Measurements from ENCODE around the gene CAPN9. TPM values are rescaled to one million over a fixed set of nuclear protein-coding genes. Genes with fewer than 3 reads are reported as not detected.

Gene CAPN9
- total RNA-seq, 1 donor from 2014 or later = not detected

Small RNA genes within 50 kb of the gene (small RNA-seq; reads per million reads assigned to genes)
- gene RNA5SP79 (ENCODE audit: low replicate concordance) = not detected

Other genes starting within 250 kb of the CAPN9 start
- gene COG2, start 104.9 kb upstream of the CAPN9 start, total RNA-seq = 20.2 TPM
- gene AGT, start 33.3 kb upstream of the CAPN9 start, total RNA-seq = 6.4 TPM
- gene C1orf198, start 121.1 kb downstream of the CAPN9 start, total RNA-seq = 17.9 TPM
- 45.0 TPM for gene TTC13, start 231.5 kb downstream of the CAPN9 start, total RNA-seq
- 10.3 TPM for gene ARV1, start 231.7 kb downstream of the CAPN9 start, total RNA-seq

Measured in temporal lobe (tissue), 2 donors.